OCI-LY1 (cell line): ENCODE results near the gene ZNF668.

Experiments used
- EZH2 ChIP-seq: fragments of 200-600 bp; sonication (generic), shearing (Covaris generic); IDR thresholded peaks from 2 replicates; pipeline ENCODE4 v1.8.0; 2017; ENCODE audit warnings: borderline replicate concordance, mixed run types, mild to moderate bottlenecking, antibody characterized with exemption, low read length, moderate library complexity, mixed read lengths
- TF ChIP-seq, protein P1 (sequence below): fragments of 200-600 bp; sonication (generic), shearing (Covaris generic); IDR thresholded peaks from 2 replicates; pipeline ENCODE4 v1.5.1; 2017; ENCODE audit warnings: mild to moderate bottlenecking, antibody characterized with exemption, low read length, moderate library complexity, mixed read lengths

- TF ChIP-seq, protein P1, sequence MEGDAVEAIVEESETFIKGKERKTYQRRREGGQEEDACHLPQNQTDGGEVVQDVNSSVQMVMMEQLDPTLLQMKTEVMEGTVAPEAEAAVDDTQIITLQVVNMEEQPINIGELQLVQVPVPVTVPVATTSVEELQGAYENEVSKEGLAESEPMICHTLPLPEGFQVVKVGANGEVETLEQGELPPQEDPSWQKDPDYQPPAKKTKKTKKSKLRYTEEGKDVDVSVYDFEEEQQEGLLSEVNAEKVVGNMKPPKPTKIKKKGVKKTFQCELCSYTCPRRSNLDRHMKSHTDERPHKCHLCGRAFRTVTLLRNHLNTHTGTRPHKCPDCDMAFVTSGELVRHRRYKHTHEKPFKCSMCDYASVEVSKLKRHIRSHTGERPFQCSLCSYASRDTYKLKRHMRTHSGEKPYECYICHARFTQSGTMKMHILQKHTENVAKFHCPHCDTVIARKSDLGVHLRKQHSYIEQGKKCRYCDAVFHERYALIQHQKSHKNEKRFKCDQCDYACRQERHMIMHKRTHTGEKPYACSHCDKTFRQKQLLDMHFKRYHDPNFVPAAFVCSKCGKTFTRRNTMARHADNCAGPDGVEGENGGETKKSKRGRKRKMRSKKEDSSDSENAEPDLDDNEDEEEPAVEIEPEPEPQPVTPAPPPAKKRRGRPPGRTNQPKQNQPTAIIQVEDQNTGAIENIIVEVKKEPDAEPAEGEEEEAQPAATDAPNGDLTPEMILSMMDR, result no peak
- TF ChIP-seq EZH2, result no peak
These were observed 9.9 kb upstream of the ZNF668 start for GRCh38 chr16:31083981-31084380.
